B cell (primary cell): ENCODE measurements around the gene ARHGAP23.
"Not testable (repeated sequence)": the region's sequence is repeated elsewhere in the genome, so short reads cannot be mapped to it uniquely, and the experiment has no call there.

Experiments used
- EZH2 ChIP-seq: IDR thresholded peaks from 2 replicates; pipeline ENCODE4 v1.6.1; 2012; ENCODE audit warnings: borderline replicate concordance, low read depth, mild to moderate bottlenecking, moderate library complexity, low read length; ENCODE audit not compliant: insufficient read depth, poor library complexity, severe bottlenecking
- TF ChIP-seq, protein P1 (sequence below): fragments of 200-600 bp; IDR thresholded peaks from one replicate; pipeline ENCODE4 v1.8.0; 2022; ENCODE audit warnings: antibody characterized with exemption, mild to moderate bottlenecking

DNA sequence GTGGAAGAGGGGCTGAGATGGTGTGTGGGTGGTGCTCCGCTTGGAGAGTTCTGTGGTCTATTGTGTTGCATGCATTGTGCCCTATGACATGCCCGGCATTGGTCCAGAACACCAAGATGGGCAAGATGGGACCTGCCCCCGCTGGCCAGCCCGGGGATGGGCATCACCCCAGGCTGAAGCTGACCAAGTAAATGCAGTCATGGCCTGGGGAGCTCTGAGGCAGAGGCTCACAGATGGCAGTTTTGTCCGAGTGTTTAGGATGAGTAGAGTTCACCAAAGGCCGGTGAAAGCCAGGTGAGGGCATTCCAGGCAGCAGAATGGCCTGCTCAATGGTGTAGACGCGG is 54.4 kb downstream of the ARHGAP23 start:
- TF ChIP-seq, protein P1, sequence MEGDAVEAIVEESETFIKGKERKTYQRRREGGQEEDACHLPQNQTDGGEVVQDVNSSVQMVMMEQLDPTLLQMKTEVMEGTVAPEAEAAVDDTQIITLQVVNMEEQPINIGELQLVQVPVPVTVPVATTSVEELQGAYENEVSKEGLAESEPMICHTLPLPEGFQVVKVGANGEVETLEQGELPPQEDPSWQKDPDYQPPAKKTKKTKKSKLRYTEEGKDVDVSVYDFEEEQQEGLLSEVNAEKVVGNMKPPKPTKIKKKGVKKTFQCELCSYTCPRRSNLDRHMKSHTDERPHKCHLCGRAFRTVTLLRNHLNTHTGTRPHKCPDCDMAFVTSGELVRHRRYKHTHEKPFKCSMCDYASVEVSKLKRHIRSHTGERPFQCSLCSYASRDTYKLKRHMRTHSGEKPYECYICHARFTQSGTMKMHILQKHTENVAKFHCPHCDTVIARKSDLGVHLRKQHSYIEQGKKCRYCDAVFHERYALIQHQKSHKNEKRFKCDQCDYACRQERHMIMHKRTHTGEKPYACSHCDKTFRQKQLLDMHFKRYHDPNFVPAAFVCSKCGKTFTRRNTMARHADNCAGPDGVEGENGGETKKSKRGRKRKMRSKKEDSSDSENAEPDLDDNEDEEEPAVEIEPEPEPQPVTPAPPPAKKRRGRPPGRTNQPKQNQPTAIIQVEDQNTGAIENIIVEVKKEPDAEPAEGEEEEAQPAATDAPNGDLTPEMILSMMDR = not testable (repeated sequence)
- not testable (repeated sequence) for TF ChIP-seq EZH2
